ENCODE results near the gene OR51F1.
"Not testable (repeated sequence)": the region's sequence is repeated elsewhere in the genome, so short reads cannot be mapped to it uniquely, and the experiment has no call there.

Gene OR51F1

GRCh38 chr11:4769838-4770237, at the start of gene OR51F1:
Gene OR51F1 (minus strand): TSS chr11:4769938. CDS start chr11:4769938, 0 bp downstream.
- DNase-seq: no peak

- no peak for DNase-seq
Observed at GRCh38 chr11:4809246-4809645, 39.5 kb upstream of the OR51F1 start.

- DNase-seq: no peak
Observed at GRCh38 chr11:4808476-4808875, 38.7 kb upstream of the OR51F1 start.

- DNase-seq: no peak
Observed at GRCh38 chr11:4804280-4804679, 34.5 kb upstream of the OR51F1 start, which contains the start of gene OR52R1. Gene OR52R1 (minus strand): TSS chr11:4804380. CDS start chr11:4804380, 0 bp downstream.

- DNase-seq: not testable (repeated sequence)
Observed at GRCh38 chr11:4801316-4801715, 31.6 kb upstream of the OR51F1 start.

GRCh38 chr11:4798427-4799183, 28.9 kb upstream of the OR51F1 start:
- no peak for DNase-seq

GRCh38 chr11:4797206-4797605, 27.5 kb upstream of the OR51F1 start:
- DNase-seq: no peak

GRCh38 chr11:4782454-4782853, 12.7 kb upstream of the OR51F1 start:
- DNase-seq: no peak

- DNase-seq: no peak
Observed at GRCh38 chr11:4768094-4768493, 1.6 kb downstream of the OR51F1 start.

GRCh38 chr11:4766420-4767043, 3.2 kb downstream of the OR51F1 start:
- no peak for DNase-seq

GRCh38 chr11:4763096-4763495, 6.6 kb downstream of the OR51F1 start:
- no peak for DNase-seq

- no peak for DNase-seq
Observed at GRCh38 chr11:4751201-4751600, 18.5 kb downstream of the OR51F1 start.

GRCh38 chr11:4748438-4748837, 21.3 kb downstream of the OR51F1 start:
- DNase-seq: no peak

GRCh38 chr11:4740735-4741134, 29.0 kb downstream of the OR51F1 start:
- no peak for DNase-seq

GRCh38 chr11:4727171-4727570, 42.6 kb downstream of the OR51F1 start:
- DNase-seq: no peak

GRCh38 chr11:4722616-4723534, 46.9 kb downstream of the OR51F1 start:
- not testable (repeated sequence) for DNase-seq

All from NCI-H2081 treated with DMSO at 0.1 percent for 48 hours (cell line).